ENCODE results near the gene SORCS2.

The SORCS2 gene

GRCh38 chr4:7539186-7539585 is 346.8 kb downstream of the SORCS2 start:
- DNase-seq (ENCODE audit: low spot score) = no peak
- no peak for TF ChIP-seq CTCF (IDR thresholded peaks at IDR 0.05; ENCODE audit: extremely low read depth, insufficient read depth, missing control alignments)
- in situ Hi-C loops (cut with MboI; ENCODE audit: low pct_unique_long_range_greater_than_20kb, low sequenced_read_pairs, unreplicated experiment) = no loop called here

- in situ Hi-C loops (cut with MboI; ENCODE audit: low pct_unique_long_range_greater_than_20kb, low sequenced_read_pairs, unreplicated experiment) = no loop called here
- DNase-seq (ENCODE audit: low spot score) = no peak
- no peak for TF ChIP-seq CTCF (IDR thresholded peaks at IDR 0.05; ENCODE audit: extremely low read depth, insufficient read depth, missing control alignments)
These were observed 347.3 kb downstream of the SORCS2 start for GRCh38 chr4:7539659-7540058.

GRCh38 chr4:7540206-7540605 is 347.9 kb downstream of the SORCS2 start:
- in situ Hi-C loops (cut with MboI; ENCODE audit: low pct_unique_long_range_greater_than_20kb, low sequenced_read_pairs, unreplicated experiment) = no loop called here
- no peak for TF ChIP-seq CTCF (IDR thresholded peaks at IDR 0.05; ENCODE audit: extremely low read depth, insufficient read depth, missing control alignments)
- no peak for DNase-seq (ENCODE audit: low spot score)

- TF ChIP-seq CTCF (IDR thresholded peaks at IDR 0.05; ENCODE audit: extremely low read depth, insufficient read depth, missing control alignments) = no peak
- DNase-seq (ENCODE audit: low spot score) = no peak
- in situ Hi-C loops (cut with MboI; ENCODE audit: low pct_unique_long_range_greater_than_20kb, low sequenced_read_pairs, unreplicated experiment) = no loop called here
These were observed 348.5 kb downstream of the SORCS2 start for GRCh38 chr4:7540654-7541413.

- in situ Hi-C loops (cut with MboI; ENCODE audit: low pct_unique_long_range_greater_than_20kb, low sequenced_read_pairs, unreplicated experiment) = no loop called here
- TF ChIP-seq CTCF (IDR thresholded peaks at IDR 0.05; ENCODE audit: extremely low read depth, insufficient read depth, missing control alignments) = no peak
- no peak for DNase-seq (ENCODE audit: low spot score)
These were observed 349.1 kb downstream of the SORCS2 start for GRCh38 chr4:7541414-7541810.

GRCh38 chr4:7542781-7543180 is 350.4 kb downstream of the SORCS2 start:
- no peak for TF ChIP-seq CTCF (IDR thresholded peaks at IDR 0.05; ENCODE audit: extremely low read depth, insufficient read depth, missing control alignments)
- no peak for DNase-seq (ENCODE audit: low spot score)
- in situ Hi-C loops (cut with MboI; ENCODE audit: low pct_unique_long_range_greater_than_20kb, low sequenced_read_pairs, unreplicated experiment) = no loop called here
